Body of pancreas (tissue), 4 donors: ENCODE measurements around the gene PRSS23. TPM values are rescaled to one million over a fixed set of nuclear protein-coding genes. Genes with fewer than 3 reads are reported as not detected.

Source experiments
- ATAC-seq: fragments of 150-250 bp; one replicate; pipeline ENCODE4 v1.9.1; 2016
- DNase-seq, 4 donors: peaks; one replicate each; pipeline ENCODE4 v3.0.0-alpha.2; 2019
- H3K27ac ChIP-seq, 4 donors: fragments of 200-600 bp; sonication (generic); 1 replicate in 3 of 4; 2 replicates in 1 of 4; pipeline versions ENCODE4 v1.5.1 to v1.6.1; 2016 to 2019; ENCODE audit warnings: mild to moderate bottlenecking in 1 of 4, mixed read lengths in 1 of 4, moderate library complexity in 1 of 4
- H3K27me3 ChIP-seq, 2 donors: fragments of 200-600 bp; sonication (generic); one replicate each; pipeline ENCODE4 v1.6.0; 2016; ENCODE audit warnings: mild to moderate bottlenecking in 1 of 2
- H3K36me3 ChIP-seq, 2 donors: fragments of 200-600 bp; sonication (generic); replicated peaks in 1 of 2; 2 replicates each; pipeline ENCODE4 v1.5.1; 2016; ENCODE audit warnings: low read depth in 2 of 2; ENCODE audit not compliant: insufficient read depth in 1 of 2
- H3K4me1 ChIP-seq: fragments of 200-600 bp; sonication (generic); one replicate; pipeline ENCODE4 v1.6.0; 2016
- H3K4me3 ChIP-seq, 2 donors: fragments of 200-600 bp; sonication (generic); 1 replicate in 1 of 2; 2 replicates in 1 of 2; pipeline ENCODE4 v1.5.1; 2016 to 2019
- H3K9me3 ChIP-seq, 3 donors: fragments of 200-600 bp; sonication (generic); 1 replicate in 2 of 3; 2 replicates in 1 of 3; pipeline ENCODE4 v1.5.1; 2016
- CTCF ChIP-seq, 7 experiments: fragments of 450-650 bp in 4 of 7; fragments of 200-600 bp in 3 of 7; sonication (generic) in 3 of 7; IDR thresholded peaks; one replicate each; pipeline ENCODE4 v1.5.1; 2016 to 2019; ENCODE audit warnings: antibody characterized with exemption in 7 of 7
- POLR2A ChIP-seq, 3 donors: fragments of 450-650 bp; IDR thresholded peaks; one replicate each; pipeline ENCODE4 v1.6.1; 2016; ENCODE audit warnings: antibody characterized with exemption in 3 of 3, mild to moderate bottlenecking in 2 of 3
- WGBS, 2 donors: methylation state at CpG; one replicate each; pipeline ENCODE4 v1.1.5; 2017; 5-methylcytosine and 5-hydroxymethylcytosine counted together
- intact Hi-C: fragments of 100-400 bp; cut with DNase I; formaldehyde crosslinking; loops from one replicate; pipeline ENCODE4 v1.15.1; 2023
- total RNA-seq, 2 donors: library from RNA; depleted of rRNA; stranded (reverse); fragments of >200 nt; gene quantifications; one replicate each; pipeline ENCODE4 v1.1.0, GENCODE V29; 2016

PRSS23 gene
- total RNA-seq, 2 donors from 2014 or later, result 4.0 to 20.0 TPM

GRCh38 chr11:86782742-86783141 lies 17.6 kb upstream of the PRSS23 start:
- H3K36me3 ChIP-seq, result no peaks in the 10 kb centered on the region
- no peak overlapping the region for H3K27ac ChIP-seq
- H3K9me3 ChIP-seq, result no peaks in the 10 kb centered on the region
- H3K27me3 ChIP-seq, result no peaks in the 10 kb centered on the region
- intact Hi-C loops, result no loop called here
- no peak overlapping the region for H3K4me3 ChIP-seq
- DNase-seq (no peak), ATAC-seq (no peak)
- H3K4me1 ChIP-seq, result no peaks in the 10 kb centered on the region
- no peak for TF ChIP-seq POLR2A (IDR thresholded peaks at IDR 0.05)
- no peak for TF ChIP-seq CTCF (IDR thresholded peaks at IDR 0.05)
- 57 to 77% methylated on average over 4 of the region's 4 CpGs for WGBS, 2 donors

GRCh38 chr11:86783661-86784060 lies 16.7 kb upstream of the PRSS23 start:
- Histone ChIP-seq H3K27ac (no peak overlapping the region), H3K4me3 (no peak overlapping the region), H3K4me1 (no peaks in the 10 kb centered on the region), H3K9me3 (no peaks in the 10 kb centered on the region), H3K27me3 (no peaks in the 10 kb centered on the region), H3K36me3 (no peaks in the 10 kb centered on the region)
- DNase-seq, result no peak
- WGBS, 2 donors, result 54 to 81% methylated on average over 2 of the region's 2 CpGs
- no peak for ATAC-seq
- intact Hi-C loops, result no loop called here
- no peak for TF ChIP-seq CTCF (IDR thresholded peaks at IDR 0.05)
- TF ChIP-seq POLR2A (IDR thresholded peaks at IDR 0.05), result no peak

- Histone ChIP-seq H3K4me3 (no peak overlapping the region), H3K27me3 (no peaks in the 10 kb centered on the region), H3K9me3 (no peaks in the 10 kb centered on the region), H3K36me3 (no peaks in the 10 kb centered on the region), H3K4me1 (no peaks in the 10 kb centered on the region), H3K27ac (no peak overlapping the region)
- no peak for ATAC-seq
- TF ChIP-seq CTCF (IDR thresholded peaks at IDR 0.05) (no peak), POLR2A (IDR thresholded peaks at IDR 0.05) (no peak)
- DNase-seq, result no peak
- WGBS, 2 donors, result 39 to 71% methylated on average over 2 of the region's 2 CpGs
- intact Hi-C loops, result no loop called here
These were observed 16.1 kb upstream of the PRSS23 start for GRCh38 chr11:86784241-86784681.

- WGBS, 2 donors, result 40 to 65% methylated on average over 3 of the region's 3 CpGs
- no peak overlapping the region for H3K27ac ChIP-seq
- H3K9me3 ChIP-seq, result no peaks in the 10 kb centered on the region
- intact Hi-C loops, result no loop called here
- H3K27me3 ChIP-seq, result no peaks in the 10 kb centered on the region
- TF ChIP-seq CTCF (IDR thresholded peaks at IDR 0.05) (no peak), POLR2A (IDR thresholded peaks at IDR 0.05) (no peak)
- H3K4me1 ChIP-seq, result no peaks in the 10 kb centered on the region
- ATAC-seq (no peak), DNase-seq (no peak)
- H3K4me3 ChIP-seq, result no peak overlapping the region
- H3K36me3 ChIP-seq, result no peaks in the 10 kb centered on the region
These were observed 14.8 kb upstream of the PRSS23 start for GRCh38 chr11:86785576-86785975.

- TF ChIP-seq CTCF (IDR thresholded peaks at IDR 0.05) (no peak), POLR2A (IDR thresholded peaks at IDR 0.05) (no peak)
- 44 to 53% methylated on average over 2 of the region's 2 CpGs for WGBS, 2 donors
- Histone ChIP-seq H3K27me3 (no peaks in the 10 kb centered on the region), H3K4me1 (peaks cover 7% of the 10 kb centered on the region), H3K9me3 (no peaks in the 10 kb centered on the region), H3K27ac (no peak overlapping the region), H3K36me3 (no peaks in the 10 kb centered on the region), H3K4me3 (no peak overlapping the region)
- DNase-seq, result no peak
- no peak for ATAC-seq
- intact Hi-C loops, result no loop called here
These were observed 13.3 kb upstream of the PRSS23 start for GRCh38 chr11:86787018-86787536.
